Activated CD4-positive, CD25-positive, alpha-beta regulatory T cell treated with anti-CD3 and anti-CD28 coated beads, Interleukin-2, amount 50 U/mL, for 72 hours (primary cell): ENCODE measurements around the gene CIP2A.

Source experiments
- DNase-seq: peaks from one replicate; pipeline ENCODE4 v3.0.0; 2021

CIP2A gene

DNA sequence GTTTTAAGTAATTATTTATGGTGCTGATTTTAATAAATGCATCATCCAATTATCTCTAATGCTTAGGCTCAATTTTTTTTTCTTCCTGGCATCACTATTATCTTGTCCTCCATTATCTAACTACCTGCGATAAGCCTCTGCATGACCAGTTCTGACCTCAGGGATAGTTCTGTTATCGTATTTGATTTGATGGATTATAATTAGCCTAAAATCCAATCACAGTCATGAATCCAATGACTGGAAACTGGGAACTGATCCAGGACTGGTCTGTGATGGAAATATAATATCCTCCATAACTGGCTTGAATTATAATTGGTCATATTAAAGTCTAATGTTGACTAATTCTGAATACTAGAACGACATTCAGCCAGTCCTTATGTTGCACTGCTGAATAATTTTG is 80.0 kb downstream of the CIP2A start:
- no peak for DNase-seq

DNA sequence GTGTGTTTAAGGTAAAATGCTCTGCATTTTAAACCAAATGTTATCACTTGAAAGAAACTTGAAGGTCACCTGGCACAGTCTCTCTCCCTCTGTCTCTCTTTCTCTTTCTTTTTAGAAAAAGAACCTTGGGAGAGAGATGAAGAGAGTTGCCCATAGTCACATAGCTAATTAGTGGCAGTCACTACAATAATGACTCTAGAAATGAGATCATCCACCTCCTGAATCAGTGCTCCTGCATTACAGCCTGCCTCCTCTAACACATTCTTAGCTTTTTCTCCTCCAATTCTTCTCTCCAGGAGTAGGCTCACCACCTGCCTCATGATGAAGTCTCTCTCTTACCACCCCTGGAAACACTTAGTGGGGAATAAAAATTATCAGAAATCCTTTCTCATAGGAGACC is 81.3 kb downstream of the CIP2A start:
- DNase-seq = no peak

DNA sequence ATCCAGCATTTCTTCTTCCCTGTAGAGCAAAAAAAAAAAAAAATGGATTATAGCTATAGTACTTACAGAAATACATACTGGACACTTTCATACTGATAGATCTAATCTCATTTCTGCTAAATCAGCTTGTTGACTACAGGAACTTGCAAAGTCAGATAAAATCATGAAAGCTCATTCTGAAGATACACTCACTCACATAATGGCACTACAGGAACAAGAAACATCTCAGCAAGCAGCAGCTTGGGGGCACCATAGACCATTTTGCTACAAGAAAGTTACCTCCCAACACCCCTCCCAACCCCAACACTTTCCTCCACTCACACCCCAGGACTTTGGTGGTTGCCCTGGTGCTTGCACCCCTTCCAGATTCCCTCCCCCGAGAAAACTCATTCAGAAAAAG is 83.4 kb downstream of the CIP2A start:
- no peak for DNase-seq

DNA sequence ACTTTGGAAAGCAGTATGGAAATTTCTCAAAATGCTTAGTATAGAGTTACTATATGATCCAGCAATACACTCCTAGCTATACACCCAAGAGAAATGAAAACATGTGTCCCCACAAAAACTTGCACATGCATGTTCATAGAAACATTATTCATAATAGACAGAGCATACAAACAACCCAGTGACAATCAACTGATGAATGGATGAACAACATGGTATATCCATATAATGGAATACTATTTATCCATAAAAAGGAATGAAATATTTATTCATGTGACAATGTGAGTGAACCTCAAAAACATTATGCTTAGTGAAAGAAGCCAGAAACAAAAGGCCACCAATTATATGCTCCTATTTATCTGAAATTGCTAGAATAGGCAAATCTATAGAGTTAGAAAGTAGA is 85.5 kb downstream of the CIP2A start:
- DNase-seq = no peak

DNA sequence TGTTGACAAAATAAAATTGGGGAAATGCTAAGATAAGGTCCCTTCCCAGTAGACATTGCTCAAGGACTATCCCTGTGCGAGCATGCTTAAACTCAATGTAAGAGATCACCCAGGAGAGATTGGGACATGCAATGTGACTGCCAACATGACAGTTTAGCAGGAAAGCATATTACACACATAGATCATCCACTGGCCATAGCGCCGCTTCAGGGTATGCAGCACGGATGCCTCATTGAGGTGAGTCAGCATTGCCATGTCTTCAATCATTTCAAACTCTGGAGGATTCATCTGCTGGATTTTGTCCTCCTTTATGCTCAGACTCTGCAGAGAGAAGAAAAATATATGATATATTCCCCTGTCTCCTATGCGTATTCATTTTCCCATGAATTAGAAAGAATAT is 87.7 kb downstream of the CIP2A start:
- DNase-seq = no peak

DNA sequence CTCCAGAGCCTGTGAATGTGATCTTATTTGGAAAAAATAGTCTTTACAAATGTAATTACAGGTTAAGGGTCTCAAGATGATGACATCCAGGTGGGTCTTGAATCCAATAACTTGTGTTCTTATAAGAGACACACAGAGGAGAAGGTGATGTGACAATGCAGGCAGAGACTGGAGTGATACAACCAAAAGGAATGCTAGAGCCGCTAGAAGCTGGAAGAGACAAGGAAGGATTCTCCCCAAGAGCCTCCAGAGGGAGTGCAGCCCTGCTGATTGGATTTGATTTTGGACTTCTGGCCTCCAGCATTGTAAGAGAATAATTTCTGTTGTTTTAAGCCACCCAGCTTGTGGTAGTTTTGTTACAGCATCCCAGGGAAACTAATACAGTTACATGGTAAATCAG is 88.5 kb downstream of the CIP2A start:
- no peak for DNase-seq
